Endothelial cell (in vitro differentiated cells): ENCODE data around the gene GRB10. TPM values are rescaled to one million over a fixed set of nuclear protein-coding genes. Genes with fewer than 3 reads are reported as not detected.
A peak's percentile ranks its signal among the peaks of the same experiment; 100 is the strongest.

Source experiments
- DNase-seq: peaks from one replicate; pipeline ENCODE4 v3.0.0; 2021; ENCODE audit warnings: low spot score
- H3K27ac Mint-ChIP-seq: one replicate; pipeline ENCODE4 v1.8.0; 2021; ENCODE audit warnings: mixed read lengths, inconsistent platforms; ENCODE audit not compliant: unreplicated experiment
- H3K27me3 Mint-ChIP-seq: one replicate; pipeline ENCODE4 v1.8.0; 2021; ENCODE audit warnings: mild to moderate bottlenecking, moderate library complexity, mixed read lengths, inconsistent platforms; ENCODE audit not compliant: unreplicated experiment
- H3K36me3 Mint-ChIP-seq: one replicate; pipeline ENCODE4 v1.8.0; 2021; ENCODE audit warnings: mild to moderate bottlenecking, low read depth, mixed read lengths, inconsistent platforms; ENCODE audit not compliant: unreplicated experiment
- H3K4me1 Mint-ChIP-seq: one replicate; pipeline ENCODE4 v1.8.0; 2021; ENCODE audit warnings: mild to moderate bottlenecking, mixed read lengths, inconsistent platforms; ENCODE audit not compliant: unreplicated experiment
- H3K4me3 Mint-ChIP-seq: one replicate; pipeline ENCODE4 v1.8.0; 2021; ENCODE audit warnings: mild to moderate bottlenecking, mixed read lengths, inconsistent platforms; ENCODE audit not compliant: unreplicated experiment
- H3K9me3 Mint-ChIP-seq: one replicate; pipeline ENCODE4 v1.8.0; 2021; ENCODE audit warnings: mixed read lengths, inconsistent platforms; ENCODE audit not compliant: unreplicated experiment
- CTCF ChIP-seq: fragments of 200-600 bp; sonication (generic); IDR thresholded peaks from one replicate; pipeline ENCODE4 v1.5.0; 2021; ENCODE audit warnings: antibody characterized with exemption; ENCODE audit not compliant: unreplicated experiment
- total RNA-seq: library from RNA; stranded (reverse); fragmentation: NEBNext Ultra II Directional; extraction: Animal tissue kit (Norgen Biotek cat#: 25700); gene quantifications from one replicate; pipeline ENCODE4 v1.2.1, GENCODE V29; 2021; ENCODE audit not compliant: unreplicated experiment

The GRB10 gene
- total RNA-seq, 1 donor from 2014 or later, result 164 TPM

GRCh38 chr7:50637725-50638643, 144.7 kb downstream of the GRB10 start:
- Mint-ChIP-seq H3K9me3 (no peaks in the 10 kb centered on the region), H3K27ac (no peak overlapping the region), H3K4me1 (peaks cover 38% of the 10 kb centered on the region), H3K4me3 (no peak overlapping the region), H3K27me3 (peaks cover 4% of the 10 kb centered on the region), H3K36me3 (peaks cover 10% of the 10 kb centered on the region)
- DNase-seq, result no peak
- TF ChIP-seq CTCF, result no peak

GRCh38 chr7:50634378-50634777, 148.3 kb downstream of the GRB10 start:
- no peak for DNase-seq
- no peaks in the 10 kb centered on the region for H3K9me3 Mint-ChIP-seq
- TF ChIP-seq CTCF, result no peak
- H3K36me3 Mint-ChIP-seq, result no peaks in the 10 kb centered on the region
- no peak overlapping the region for H3K27ac Mint-ChIP-seq
- no peak overlapping the region for H3K4me3 Mint-ChIP-seq
- peaks cover 1% of the 10 kb centered on the region for H3K27me3 Mint-ChIP-seq
- H3K4me1 Mint-ChIP-seq, result peaks cover 28% of the 10 kb centered on the region

- TF ChIP-seq CTCF, result no peak
- peaks cover 28% of the 10 kb centered on the region for H3K4me1 Mint-ChIP-seq
- H3K36me3 Mint-ChIP-seq, result no peaks in the 10 kb centered on the region
- no peaks in the 10 kb centered on the region for H3K9me3 Mint-ChIP-seq
- peak overlapping the region; percentile 17 for H3K27ac Mint-ChIP-seq
- no peak overlapping the region for H3K4me3 Mint-ChIP-seq
- no peak for DNase-seq
- H3K27me3 Mint-ChIP-seq, result peaks cover 1% of the 10 kb centered on the region
Measured at GRCh38 chr7:50633414-50633710, 149.3 kb downstream of the GRB10 start.

GRCh38 chr7:50632561-50633413, 149.9 kb downstream of the GRB10 start:
- peak; percentile 97 for TF ChIP-seq CTCF
- H3K4me1 Mint-ChIP-seq, result peaks cover 28% of the 10 kb centered on the region
- peak overlapping the region; percentile 17 for H3K27ac Mint-ChIP-seq
- no peaks in the 10 kb centered on the region for H3K36me3 Mint-ChIP-seq
- H3K9me3 Mint-ChIP-seq, result no peaks in the 10 kb centered on the region
- peaks cover 1% of the 10 kb centered on the region for H3K27me3 Mint-ChIP-seq
- no peak overlapping the region for H3K4me3 Mint-ChIP-seq
- peak; percentile 65 for DNase-seq
